A549 (cell line): Measurements from ENCODE around the gene CD8B. TPM values are rescaled to one million over a fixed set of nuclear protein-coding genes. Genes with fewer than 3 reads are reported as not detected.
"Not testable (repeated sequence)": the region's sequence is repeated elsewhere in the genome, so short reads cannot be mapped to it uniquely, and the experiment has no call there.

Experiments used
- ATAC-seq, 2 experiments: fragments of 200-7000 bp in 1 of 2; fragments of >200 bp in 1 of 2; cut with Nextera tagmentation in 1 of 2; cut with Tn5 transposase in 1 of 2; 3 replicates each; pipeline versions ENCODE4 v1.8.0 to v1.9.1; 2018 to 2020; ENCODE audit warnings: mild to moderate bottlenecking in 1 of 2, moderate library complexity in 1 of 2
- CTCF ChIA-PET: fragments of 300-600 bp; sonication (Branson Sonifier 250); formaldehyde crosslinking; extraction: SDS; loops from one replicate; lab custom pipeline; 2021; ENCODE audit warnings: antibody characterized with exemption, inconsistent platforms; lab: Yijun Ruan, JAX
- POLR2A ChIA-PET: fragments of 350-600 bp; formaldehyde crosslinking; extraction: SDS; loops from one replicate; lab custom pipeline; 2021; ENCODE audit warnings: antibody characterized with exemption, inconsistent platforms; lab: Yijun Ruan, JAX
- DNase-seq, 2 experiments: peaks; one replicate each; pipeline versions ENCODE4 v3.0.0 to v3.0.0-alpha.2; 2011 to 2016; ENCODE audit warnings: low read depth in 1 of 2, low spot score in 1 of 2
- FAIRE-seq: peaks from 2 replicates; lab custom pipeline; 2011; peaks lifted over from hg19 to GRCh38; lab: Jason Lieb, UNC
- H3K27ac ChIP-seq, 2 experiments: fragments of >200 bp; sonication (Bioruptor Twin); formaldehyde crosslinking; 3 replicates each; pipeline ENCODE4 v1.5.1; 2016 to 2017
- H3K4me1 ChIP-seq: fragments of >200 bp; sonication (Bioruptor Twin); formaldehyde crosslinking; 3 replicates; pipeline ENCODE4 v1.6.1; 2016
- H3K4me2 ChIP-seq: fragments of >200 bp; sonication (Bioruptor Twin); formaldehyde crosslinking; 3 replicates; pipeline ENCODE4 v1.6.1; 2016
- H3K4me3 ChIP-seq: fragments of >200 bp; sonication (Bioruptor Twin); formaldehyde crosslinking; 3 replicates; pipeline ENCODE4 v1.5.1; 2016
- H3K9me3 ChIP-seq: fragments of >200 bp; sonication (Bioruptor Twin); formaldehyde crosslinking; 3 replicates; pipeline ENCODE4 v1.6.1; 2016
- CBX8 ChIP-seq: fragments of 200-600 bp; sonication (generic); IDR thresholded peaks from 2 replicates; pipeline ENCODE4 v1.6.1; 2016
- CEBPB ChIP-seq, 2 experiments: fragments of >200 bp in 1 of 2; sonication (Bioruptor Twin) in 1 of 2; formaldehyde crosslinking in 1 of 2; IDR thresholded peaks; 2 replicates each; pipeline ENCODE4 v1.6.1; 2012 to 2016
- CHD4 ChIP-seq: fragments of 200-600 bp; sonication (generic); IDR thresholded peaks from 2 replicates; pipeline ENCODE4 v1.6.1; 2016; ENCODE audit warnings: antibody characterized with exemption, mild to moderate bottlenecking, borderline replicate concordance
- CTCF ChIP-seq: fragments of >200 bp; sonication (Bioruptor Twin); formaldehyde crosslinking; IDR thresholded peaks from 3 replicates; pipeline ENCODE4 v1.5.1; 2016
- EP300 ChIP-seq, 2 experiments: fragments of >200 bp; sonication (Bioruptor Twin); formaldehyde crosslinking; IDR thresholded peaks; 2 replicates in 1 of 2; 3 replicates in 1 of 2; pipeline ENCODE4 v1.6.1; 2016 to 2017
- FOSL2 ChIP-seq, 2 experiments: fragments of 450-650 bp in 1 of 2; fragments of >200 bp in 1 of 2; sonication (Bioruptor Twin) in 1 of 2; formaldehyde crosslinking; IDR thresholded peaks; 2 replicates each; pipeline versions ENCODE4 v1.5.0 to v1.6.1; 2016 to 2020; ENCODE audit warnings: mild to moderate bottlenecking in 1 of 2, moderate library complexity in 1 of 2
- HOXB13 ChIP-seq: fragments of 250-450 bp; sonication (Bioruptor Pico); IDR thresholded peaks from 2 replicates; pipeline ENCODE4 v1.5.0; 2020; ENCODE audit warnings: low read depth, mild to moderate bottlenecking, moderate library complexity
- JUN ChIP-seq, 2 experiments: fragments of >200 bp; sonication (Bioruptor Twin); formaldehyde crosslinking; IDR thresholded peaks; 2 replicates in 1 of 2; 3 replicates in 1 of 2; pipeline ENCODE4 v1.6.1; 2016 to 2017
- KDM1A ChIP-seq: fragments of 200-600 bp; sonication (generic); IDR thresholded peaks from 2 replicates; pipeline ENCODE4 v1.6.1; 2016; ENCODE audit warnings: low read depth, mild to moderate bottlenecking
- MAFK ChIP-seq: fragments of 450-650 bp; IDR thresholded peaks from 2 replicates; pipeline ENCODE4 v1.6.1; 2014; ENCODE audit not compliant: partially characterized antibody
- MAX ChIP-seq: IDR thresholded peaks from 2 replicates; pipeline ENCODE4 v1.6.1; 2012
- MYC ChIP-seq: IDR thresholded peaks from 2 replicates; pipeline ENCODE4 v1.6.1; 2012; ENCODE audit warnings: mild to moderate bottlenecking, inconsistent platforms, low read length, improper control_type of control experiment, borderline replicate concordance
- PBX3 ChIP-seq: IDR thresholded peaks from 2 replicates; pipeline ENCODE4 v1.6.1; 2012
- PHF8 ChIP-seq: fragments of 200-600 bp; sonication (generic); IDR thresholded peaks from 2 replicates; pipeline ENCODE4 v1.6.1; 2016; ENCODE audit warnings: low read depth, mild to moderate bottlenecking, antibody characterized with exemption, moderate library complexity, borderline replicate concordance
- REST ChIP-seq: fragments of 200-600 bp; sonication (generic); IDR thresholded peaks from 2 replicates; pipeline ENCODE4 v1.6.1; 2016; ENCODE audit warnings: antibody characterized with exemption, mild to moderate bottlenecking, moderate library complexity
- RNF2 ChIP-seq: fragments of 200-600 bp; sonication (generic); IDR thresholded peaks from 2 replicates; pipeline ENCODE4 v1.6.1; 2016; ENCODE audit warnings: low read depth, mild to moderate bottlenecking, antibody characterized with exemption, moderate library complexity, borderline replicate concordance
- SREBF2 ChIP-seq: fragments of 450-650 bp; IDR thresholded peaks from 2 replicates; pipeline ENCODE4 v1.6.1; 2014; ENCODE audit warnings: mild to moderate bottlenecking, moderate library complexity
- USF2 ChIP-seq: fragments of 450-650 bp; IDR thresholded peaks from 2 replicates; pipeline ENCODE4 v1.6.1; 2014; ENCODE audit warnings: antibody characterized with exemption
- ZC3H11A ChIP-seq: fragments of 450-650 bp; IDR thresholded peaks from 2 replicates; pipeline ENCODE4 v1.6.1; 2014; ENCODE audit warnings: antibody characterized with exemption, mild to moderate bottlenecking
- WGBS: methylation state at CpG from one replicate; pipeline ENCODE4 v1.1.6; 2017; ENCODE audit errors: missing lambda C conversion rate; 5-methylcytosine and 5-hydroxymethylcytosine counted together
- polyA plus RNA-seq, 4 experiments: library from polyadenylated mRNA; depleted of rRNA in 3 of 4; stranded (reverse); fragments of >200 nt; fragmentation: RNase III in 1 of 4; extraction: RNeasy Plus Mini Kit Qiagen cat#74134 plus additional on column Dnase treatment in 1 of 4; gene quantifications; 2 replicates in 3 of 4; 3 replicates in 1 of 4; pipeline ENCODE4 v1.2.3, GENCODE V29; 2011 to 2017

Gene CD8B
- polyA plus RNA-seq, 2 of the 4 experiments (the other 2 are of a cell fraction) = not detected

- 0 out of 2 replicates have a peak, but pooled peaks have one; percentile 20 for TF ChIP-seq FOSL2 (IDR thresholded peaks at IDR 0.05)
- TF ChIP-seq FOSL2 (CRISPR knock-in tag; IDR thresholded peaks at IDR 0.05) = peak; percentile 78
- TF ChIP-seq CEBPB (IDR thresholded peaks at IDR 0.05) = peak in 1 of 2 experiments; percentile 70; a peak in 2 of 4 replicates
- peak; percentile 40; the same call in 1 of the 2 replicates for TF ChIP-seq MAX
- H3K27ac ChIP-seq = peak overlapping the region; percentile 71 to 85
- POLR2A ChIA-PET, CTCF ChIA-PET, H3K9me3 ChIP-seq: not testable (repeated sequence)
- ATAC-seq = peak; percentile 95 to 98
- peak in 1 of 2 experiments; percentile 89 for DNase-seq
- peaks cover 13% of the 10 kb centered on the region for H3K4me1 ChIP-seq
- H3K4me3 ChIP-seq = 0 out of 3 replicates have a peak overlapping the region, but pooled peaks have one; percentile 9
- WGBS = 20% methylated on average over 13 of the region's 19 CpGs
- peak; percentile 100 for FAIRE-seq
- peak overlapping the region; percentile 83 for H3K4me2 ChIP-seq
Observed at GRCh38 chr2:86836915-86837695, 24.6 kb downstream of the CD8B start.

- ATAC-seq, POLR2A ChIA-PET, H3K9me3 ChIP-seq, H3K4me3 ChIP-seq, FAIRE-seq, DNase-seq, CTCF ChIA-PET, H3K4me2 ChIP-seq: not testable (repeated sequence)
- 67% methylated on average over 3 of the region's 4 CpGs for WGBS
- Histone ChIP-seq H3K27ac (0 out of 6 replicates have a peak overlapping the region, but pooled peaks of 1 of the 2 experiments have one; percentile 85), H3K4me1 (peaks cover 13% of the 10 kb centered on the region)
Observed at GRCh38 chr2:86835548-86835889, 26.2 kb downstream of the CD8B start.

- FAIRE-seq (no peak), ATAC-seq (no peak), DNase-seq (no peak)
- no peak overlapping the region for H3K4me2 ChIP-seq
- H3K4me3 ChIP-seq = no peak overlapping the region
- no peak for TF ChIP-seq PBX3
- TF ChIP-seq SREBF2 = no peak
- TF ChIP-seq RNF2 = no peak
- no peak for TF ChIP-seq MYC
- TF ChIP-seq HOXB13 (CRISPR knock-in tag) = no peak
- TF ChIP-seq KDM1A = no peak
- TF ChIP-seq MAFK = no peak
- no peak for TF ChIP-seq EP300 (IDR thresholded peaks at IDR 0.05)
- no peak for TF ChIP-seq CTCF
- no peak for TF ChIP-seq ZC3H11A
- TF ChIP-seq CEBPB (IDR thresholded peaks at IDR 0.05) = no peak
- no peak for TF ChIP-seq PHF8
- TF ChIP-seq REST = no peak
- TF ChIP-seq CBX8 = no peak
- TF ChIP-seq JUN (IDR thresholded peaks at IDR 0.05) = no peak
- no peak for TF ChIP-seq CHD4
- TF ChIP-seq FOSL2 (IDR thresholded peaks at IDR 0.05) = no peak
- no peak for TF ChIP-seq FOSL2 (CRISPR knock-in tag; IDR thresholded peaks at IDR 0.05)
- TF ChIP-seq USF2 = no peak
- ChIA-PET CTCF (interaction anchor here (2.3 kb wide), 1 partner anchor 25 kb away, joined by 9 read pairs; no protein-coding TSS in a partner anchor), POLR2A (no interaction called here)
- no peak overlapping the region for H3K27ac ChIP-seq
- 73% methylated on average over 6 of the region's 10 CpGs for WGBS
- H3K4me1 ChIP-seq = peaks cover 13% of the 10 kb centered on the region
- no peaks in the 10 kb centered on the region for H3K9me3 ChIP-seq
Observed at GRCh38 chr2:86833315-86833714, 28.4 kb downstream of the CD8B start.
